Transverse colon (tissue), 3 donors: ENCODE data around the gene CIAPIN1.

Experiments used
- CTCF ChIP-seq, 5 experiments: fragments of 200-600 bp in 3 of 5; fragments of 450-650 bp in 2 of 5; sonication (generic) in 3 of 5; IDR thresholded peaks; 1 replicate in 2 of 5; 2 replicates in 3 of 5; pipeline ENCODE4 v1.5.1; 2016 to 2017; ENCODE audit warnings: antibody characterized with exemption in 5 of 5, inconsistent platforms in 3 of 5, mild to moderate bottlenecking in 2 of 5, moderate library complexity in 1 of 5
- EP300 ChIP-seq: sonication (generic); formaldehyde crosslinking; IDR thresholded peaks from one replicate; pipeline ENCODE4 v1.6.1; 2017; ENCODE audit warnings: antibody characterized with exemption, low read depth

- no peak for TF ChIP-seq CTCF (IDR thresholded peaks at IDR 0.05)
- TF ChIP-seq EP300, result no peak
Observed at GRCh38 chr16:57480754-57481230, 33.6 kb upstream of the CIAPIN1 start.
